Neural progenitor cell (in vitro differentiated cells): Measurements from ENCODE around the gene PSMD5.

ENCODE experiments used
- EZH2 ChIP-seq: fragments of 200-600 bp; sonication (generic); IDR thresholded peaks from 2 replicates; pipeline ENCODE4 v1.6.1; 2017; ENCODE audit warnings: antibody characterized with exemption, mild to moderate bottlenecking, moderate library complexity
- TF ChIP-seq, protein P1 (sequence below): fragments of 200-600 bp; sonication (generic); IDR thresholded peaks from 2 replicates; pipeline ENCODE4 v1.5.1; 2017; ENCODE audit warnings: antibody characterized with exemption, mild to moderate bottlenecking

DNA sequence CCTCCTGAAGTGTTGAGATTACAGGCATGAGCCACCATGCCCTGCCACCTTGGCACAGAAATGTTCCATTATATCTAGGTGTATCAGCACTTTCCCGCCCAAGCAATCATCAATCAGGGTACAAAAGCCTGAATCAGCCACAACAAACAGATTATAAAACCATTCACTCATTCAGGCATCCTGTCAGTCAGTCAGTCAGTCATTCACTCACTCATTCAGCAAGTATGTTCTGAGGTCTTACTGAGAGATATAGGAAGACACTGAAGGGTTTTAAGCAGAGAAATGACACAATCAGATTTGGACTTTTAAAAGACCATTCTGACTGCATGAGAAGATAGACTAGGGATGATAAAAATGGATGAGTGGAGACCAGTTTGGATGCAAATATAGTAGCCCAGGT lies 13.1 kb downstream of the PSMD5 start:
- TF ChIP-seq, protein P1, sequence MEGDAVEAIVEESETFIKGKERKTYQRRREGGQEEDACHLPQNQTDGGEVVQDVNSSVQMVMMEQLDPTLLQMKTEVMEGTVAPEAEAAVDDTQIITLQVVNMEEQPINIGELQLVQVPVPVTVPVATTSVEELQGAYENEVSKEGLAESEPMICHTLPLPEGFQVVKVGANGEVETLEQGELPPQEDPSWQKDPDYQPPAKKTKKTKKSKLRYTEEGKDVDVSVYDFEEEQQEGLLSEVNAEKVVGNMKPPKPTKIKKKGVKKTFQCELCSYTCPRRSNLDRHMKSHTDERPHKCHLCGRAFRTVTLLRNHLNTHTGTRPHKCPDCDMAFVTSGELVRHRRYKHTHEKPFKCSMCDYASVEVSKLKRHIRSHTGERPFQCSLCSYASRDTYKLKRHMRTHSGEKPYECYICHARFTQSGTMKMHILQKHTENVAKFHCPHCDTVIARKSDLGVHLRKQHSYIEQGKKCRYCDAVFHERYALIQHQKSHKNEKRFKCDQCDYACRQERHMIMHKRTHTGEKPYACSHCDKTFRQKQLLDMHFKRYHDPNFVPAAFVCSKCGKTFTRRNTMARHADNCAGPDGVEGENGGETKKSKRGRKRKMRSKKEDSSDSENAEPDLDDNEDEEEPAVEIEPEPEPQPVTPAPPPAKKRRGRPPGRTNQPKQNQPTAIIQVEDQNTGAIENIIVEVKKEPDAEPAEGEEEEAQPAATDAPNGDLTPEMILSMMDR: no peak
- no peak for TF ChIP-seq EZH2
